ENCODE measurements around the gene CRK. TPM values are rescaled to one million over a fixed set of nuclear protein-coding genes. Genes with fewer than 3 reads are reported as not detected.

CRK gene
- total and polyA plus RNA-seq, 5 donors from 2014 or later, result 15.3 to 33.0 (median 24.9) TPM

GRCh38 chr17:1413281-1413791 is 42.7 kb downstream of the CRK start:
- Mint-ChIP-seq H3K4me3 (no peak overlapping the region), H3K27me3 (no peaks in the 10 kb centered on the region), H3K36me3 (peaks cover 5% of the 10 kb centered on the region), H3K9me3 (no peaks in the 10 kb centered on the region), H3K27ac (no peak overlapping the region), H3K4me1 (peaks cover 0 to 6% (median 0%) of the 10 kb centered on the region in 4 donors)
- DNase-seq (no peak), ATAC-seq (ENCODE audit: low read depth in 2 of 2) (no peak)
- Histone ChIP-seq H3K27ac (ENCODE audit: insufficient read depth, low read length, poor library complexity, severe bottlenecking) (no peak overlapping the region), H3K4me1 (ENCODE audit: control insufficient read depth, insufficient read depth, low read length, poor library complexity, severe bottlenecking) (peaks cover 3% of the 10 kb centered on the region), H3K4me3 (ENCODE audit: low read depth, low read length) (no peak overlapping the region), H3K27me3 (ENCODE audit: control insufficient read depth, insufficient read depth, low read length) (no peaks in the 10 kb centered on the region), H3K36me3 (ENCODE audit: control insufficient read depth, insufficient read depth, low read length) (no peaks in the 10 kb centered on the region), H3K9me3 (ENCODE audit: control insufficient read depth in 2 of 2, low read length in 2 of 2) (no peaks in the 10 kb centered on the region)

- DNase-seq, result no peak
- peaks cover 3% of the 10 kb centered on the region for H3K4me1 ChIP-seq (ENCODE audit: control insufficient read depth, insufficient read depth, low read length, poor library complexity, severe bottlenecking)
- H3K27me3 ChIP-seq (ENCODE audit: control insufficient read depth, insufficient read depth, low read length), result no peaks in the 10 kb centered on the region
- Mint-ChIP-seq H3K4me3 (no peak overlapping the region), H3K27me3 (no peaks in the 10 kb centered on the region), H3K4me1 (peaks cover 0 to 6% (median 0%) of the 10 kb centered on the region in 4 donors), H3K9me3 (no peaks in the 10 kb centered on the region), H3K27ac (no peak overlapping the region), H3K36me3 (peaks cover 5% of the 10 kb centered on the region)
- H3K27ac ChIP-seq (ENCODE audit: insufficient read depth, low read length, poor library complexity, severe bottlenecking), result no peak overlapping the region
- no peak for ATAC-seq (ENCODE audit: low read depth in 2 of 2)
- no peaks in the 10 kb centered on the region for H3K36me3 ChIP-seq (ENCODE audit: control insufficient read depth, insufficient read depth, low read length)
- no peaks in the 10 kb centered on the region for H3K9me3 ChIP-seq (ENCODE audit: control insufficient read depth in 2 of 2, low read length in 2 of 2)
- H3K4me3 ChIP-seq (ENCODE audit: low read depth, low read length), result no peak overlapping the region
Measured at GRCh38 chr17:1412185-1413110, 43.6 kb downstream of the CRK start.

GRCh38 chr17:1402262-1402586 is 53.8 kb downstream of the CRK start:
- peaks cover 26% of the 10 kb centered on the region for H3K4me1 ChIP-seq (ENCODE audit: control insufficient read depth, insufficient read depth, low read length, poor library complexity, severe bottlenecking)
- H3K9me3 Mint-ChIP-seq, result no peaks in the 10 kb centered on the region
- H3K27ac ChIP-seq (ENCODE audit: insufficient read depth, low read length, poor library complexity, severe bottlenecking), result no peak overlapping the region
- DNase-seq, result no peak
- H3K27me3 ChIP-seq (ENCODE audit: control insufficient read depth, insufficient read depth, low read length), result no peaks in the 10 kb centered on the region
- H3K4me3 ChIP-seq (ENCODE audit: low read depth, low read length), result no peak overlapping the region
- H3K36me3 Mint-ChIP-seq, result peaks cover 9% of the 10 kb centered on the region
- H3K9me3 ChIP-seq (ENCODE audit: control insufficient read depth in 2 of 2, low read length in 2 of 2), result no peaks in the 10 kb centered on the region
- H3K36me3 ChIP-seq (ENCODE audit: control insufficient read depth, insufficient read depth, low read length), result no peaks in the 10 kb centered on the region
- H3K4me1 Mint-ChIP-seq, result peaks cover 9 to 24% (median 18%) of the 10 kb centered on the region in 4 donors
- ATAC-seq (ENCODE audit: low read depth in 2 of 2), result no peak
- peak overlapping the region in 2 of 4 donors; percentile 11 to 71 for H3K4me3 Mint-ChIP-seq
- no peak overlapping the region for H3K27ac Mint-ChIP-seq
- H3K27me3 Mint-ChIP-seq, result peaks cover 7% of the 10 kb centered on the region

GRCh38 chr17:1399679-1400512 is 56.1 kb downstream of the CRK start, which contains the start of gene YWHAE:
TSS of gene YWHAE (minus strand) at chr17:1400222. CDS start at chr17:1400110, 112 bp downstream.
- H3K27ac Mint-ChIP-seq, result peak within 1 kb of the TSS; percentile 97 to 100 (median 99)
- H3K4me1 Mint-ChIP-seq, result peaks cover 11 to 45% (median 28%) of the 10 kb centered on the region in 4 donors
- H3K36me3 Mint-ChIP-seq, result peaks cover 17% of the 10 kb centered on the region
- peak; percentile 94 to 96 (median 94) for DNase-seq
- H3K36me3 ChIP-seq (ENCODE audit: control insufficient read depth, insufficient read depth, low read length), result peaks cover 3% of the 10 kb centered on the region
- H3K27ac ChIP-seq (ENCODE audit: insufficient read depth, low read length, poor library complexity, severe bottlenecking), result peak within 1 kb of the TSS; percentile 92
- ATAC-seq (ENCODE audit: low read depth in 2 of 2), result peak; percentile 92 to 93
- peaks cover 46% of the 10 kb centered on the region for H3K4me1 ChIP-seq (ENCODE audit: control insufficient read depth, insufficient read depth, low read length, poor library complexity, severe bottlenecking)
- H3K27me3 ChIP-seq (ENCODE audit: control insufficient read depth, insufficient read depth, low read length), result no peaks in the 10 kb centered on the region
- peak within 1 kb of the TSS; percentile 96 to 100 (median 100) for H3K4me3 Mint-ChIP-seq
- peak within 1 kb of the TSS; percentile 87 for H3K4me3 ChIP-seq (ENCODE audit: low read depth, low read length)
- no peaks in the 10 kb centered on the region for H3K9me3 ChIP-seq (ENCODE audit: control insufficient read depth in 2 of 2, low read length in 2 of 2)
- peaks cover 7% of the 10 kb centered on the region for H3K27me3 Mint-ChIP-seq
- H3K9me3 Mint-ChIP-seq, result no peaks in the 10 kb centered on the region

GRCh38 chr17:1398931-1399678 is 56.9 kb downstream of the CRK start:
- Histone ChIP-seq H3K9me3 (ENCODE audit: control insufficient read depth in 2 of 2, low read length in 2 of 2) (no peaks in the 10 kb centered on the region), H3K27me3 (ENCODE audit: control insufficient read depth, insufficient read depth, low read length) (no peaks in the 10 kb centered on the region), H3K4me1 (ENCODE audit: control insufficient read depth, insufficient read depth, low read length, poor library complexity, severe bottlenecking) (peaks cover 54% of the 10 kb centered on the region), H3K36me3 (ENCODE audit: control insufficient read depth, insufficient read depth, low read length) (peaks cover 3% of the 10 kb centered on the region), H3K27ac (ENCODE audit: insufficient read depth, low read length, poor library complexity, severe bottlenecking) (peak overlapping the region; percentile 92), H3K4me3 (ENCODE audit: low read depth, low read length) (peak overlapping the region; percentile 87)
- H3K4me1 Mint-ChIP-seq, result peaks cover 16 to 53% (median 32%) of the 10 kb centered on the region in 4 donors
- ATAC-seq (ENCODE audit: low read depth in 2 of 2) (peak; percentile 4 to 9), DNase-seq (peak in 2 of 3 donors; percentile 25 to 40)
- peaks cover 7% of the 10 kb centered on the region for H3K27me3 Mint-ChIP-seq
- H3K9me3 Mint-ChIP-seq, result no peaks in the 10 kb centered on the region
- H3K27ac Mint-ChIP-seq, result peak overlapping the region; percentile 60 to 99 (median 97)
- peak overlapping the region; percentile 96 to 100 (median 100) for H3K4me3 Mint-ChIP-seq
- peaks cover 19% of the 10 kb centered on the region for H3K36me3 Mint-ChIP-seq

- Histone ChIP-seq H3K27ac (ENCODE audit: insufficient read depth, low read length, poor library complexity, severe bottlenecking) (peak overlapping the region; percentile 92), H3K4me1 (ENCODE audit: control insufficient read depth, insufficient read depth, low read length, poor library complexity, severe bottlenecking) (peaks cover 64% of the 10 kb centered on the region), H3K4me3 (ENCODE audit: low read depth, low read length) (peak overlapping the region; percentile 87), H3K36me3 (ENCODE audit: control insufficient read depth, insufficient read depth, low read length) (peaks cover 3% of the 10 kb centered on the region), H3K27me3 (ENCODE audit: control insufficient read depth, insufficient read depth, low read length) (no peaks in the 10 kb centered on the region), H3K9me3 (ENCODE audit: control insufficient read depth in 2 of 2, low read length in 2 of 2) (no peaks in the 10 kb centered on the region)
- Mint-ChIP-seq H3K4me3 (peak overlapping the region; percentile 96 to 100 (median 100)), H3K9me3 (no peaks in the 10 kb centered on the region), H3K36me3 (peaks cover 24% of the 10 kb centered on the region), H3K4me1 (peaks cover 21 to 64% (median 39%) of the 10 kb centered on the region in 4 donors), H3K27ac (peak overlapping the region in 2 of 3 donors; percentile 97 to 99), H3K27me3 (peaks cover 7% of the 10 kb centered on the region)
- DNase-seq (no peak), ATAC-seq (ENCODE audit: low read depth in 2 of 2) (no peak)
Measured at GRCh38 chr17:1398028-1398427, 58.0 kb downstream of the CRK start.

Measured in CD4-positive, CD25-positive, alpha-beta regulatory T cell (primary cell).